Measurements from ENCODE around the gene SEPTIN7. TPM values are rescaled to one million over a fixed set of nuclear protein-coding genes. Genes with fewer than 3 reads are reported as not detected.
A peak's percentile ranks its signal among the peaks of the same experiment; 100 is the strongest.

Gene SEPTIN7
- total RNA-seq, 1 donor from 2014 or later = 339 TPM

- H3K27me3 Mint-ChIP-seq (ENCODE audit: low read depth, unreplicated experiment) = no peaks in the 10 kb centered on the region
- Histone ChIP-seq H3K4me3 (ENCODE audit: insufficient read depth, low read depth, low read length) (no peak overlapping the region), H3K4me2 (ENCODE audit: low read length) (no peak overlapping the region), H3K4me1 (ENCODE audit: insufficient read depth, low read length) (peaks cover 8% of the 10 kb centered on the region), H3K9ac (ENCODE audit: low read length) (no peak overlapping the region), H3K27ac (ENCODE audit: low read depth, low read length) (no peak overlapping the region), H2AFZ (ENCODE audit: low read depth, low read length) (no peak overlapping the region), H3K79me2 (ENCODE audit: insufficient read depth, low read length) (peaks cover 10% of the 10 kb centered on the region), H3K36me3 (ENCODE audit: insufficient read depth, low read length) (no peaks in the 10 kb centered on the region), H3K9me3 (ENCODE audit: insufficient read depth, low read depth, low read length) (no peaks in the 10 kb centered on the region), H3K27me3 (ENCODE audit: insufficient read depth, low read length) (no peaks in the 10 kb centered on the region), H4K20me1 (ENCODE audit: insufficient read depth, low read length) (peaks cover 7% of the 10 kb centered on the region)
- DNase-seq (ENCODE audit: low read depth) (no peak), FAIRE-seq (no peak)
- TF ChIP-seq EZH2 (IDR thresholded peaks at IDR 0.05; ENCODE audit: insufficient read depth, low read length) (no peak), CTCF (IDR thresholded peaks at IDR 0.05; ENCODE audit: insufficient read depth, low read depth, low read length) (no peak)
- H3K4me3 Mint-ChIP-seq (ENCODE audit: unreplicated experiment) = no peak overlapping the region
- H3K27ac Mint-ChIP-seq (ENCODE audit: unreplicated experiment) = peak overlapping the region; percentile 8
- H3K4me1 Mint-ChIP-seq (ENCODE audit: low read depth, unreplicated experiment) = peaks cover 6% of the 10 kb centered on the region
- no peaks in the 10 kb centered on the region for H3K36me3 Mint-ChIP-seq (ENCODE audit: low read depth, unreplicated experiment)
- no peaks in the 10 kb centered on the region for H3K9me3 Mint-ChIP-seq (ENCODE audit: unreplicated experiment)
Observed at GRCh38 chr7:35797311-35797710, 3.5 kb upstream of the SEPTIN7 start.

DNA sequence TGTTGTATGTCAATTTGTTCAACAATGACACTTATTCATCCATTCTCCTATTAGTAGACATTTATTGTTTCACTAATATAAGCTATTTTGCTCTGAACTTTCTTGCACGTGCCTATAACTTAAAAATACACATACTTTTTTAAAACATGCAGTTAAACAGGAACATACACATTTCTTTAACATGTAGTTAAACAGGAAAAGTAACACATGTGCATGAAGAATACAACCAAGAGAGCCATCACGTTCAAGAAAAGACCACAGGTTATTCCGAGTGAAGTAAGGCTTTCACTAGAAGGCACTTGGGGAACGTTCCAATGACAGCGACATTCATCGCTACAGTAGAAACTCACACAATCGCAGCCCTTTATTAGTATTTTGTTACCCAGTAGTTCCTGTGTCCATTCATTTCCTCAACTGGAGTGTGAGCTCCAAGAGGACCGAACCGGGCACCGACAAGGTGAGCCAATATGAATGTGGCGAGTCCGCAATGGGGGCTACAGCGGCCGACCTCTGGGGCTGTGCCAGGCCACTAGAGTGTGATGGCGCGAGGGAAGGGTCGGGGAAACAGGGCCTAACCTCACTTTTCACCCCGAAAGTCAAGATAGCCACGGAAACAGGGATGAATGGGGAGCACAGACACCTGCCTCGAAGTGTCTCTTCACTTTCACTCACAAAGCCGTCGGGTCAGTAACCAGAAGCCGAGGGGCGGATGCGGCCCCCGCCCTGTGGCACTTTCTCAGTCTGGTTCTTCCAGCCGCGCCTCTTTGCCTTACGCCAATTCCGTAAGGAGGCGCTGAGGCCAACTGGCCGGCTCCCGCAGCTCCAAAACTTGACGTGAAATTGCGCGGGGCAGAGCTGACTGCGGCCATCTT, 775 bp upstream of the SEPTIN7 start:
- Mint-ChIP-seq H3K27me3 (ENCODE audit: low read depth, unreplicated experiment) (no peaks in the 10 kb centered on the region), H3K27ac (ENCODE audit: unreplicated experiment) (peak overlapping the region; percentile 98), H3K4me1 (ENCODE audit: low read depth, unreplicated experiment) (peaks cover 14% of the 10 kb centered on the region), H3K36me3 (ENCODE audit: low read depth, unreplicated experiment) (no peaks in the 10 kb centered on the region), H3K4me3 (ENCODE audit: unreplicated experiment) (peak overlapping the region; percentile 94), H3K9me3 (ENCODE audit: unreplicated experiment) (no peaks in the 10 kb centered on the region)
- peak; percentile 78 for DNase-seq (ENCODE audit: low read depth)
- Histone ChIP-seq H3K9ac (ENCODE audit: low read length) (peak overlapping the region; percentile 93), H3K4me3 (ENCODE audit: insufficient read depth, low read depth, low read length) (peak overlapping the region; percentile 90), H3K27ac (ENCODE audit: low read depth, low read length) (peak overlapping the region; percentile 99), H4K20me1 (ENCODE audit: insufficient read depth, low read length) (peaks cover 34% of the 10 kb centered on the region), H3K27me3 (ENCODE audit: insufficient read depth, low read length) (no peaks in the 10 kb centered on the region), H3K79me2 (ENCODE audit: insufficient read depth, low read length) (peaks cover 37% of the 10 kb centered on the region), H3K4me1 (ENCODE audit: insufficient read depth, low read length) (peaks cover 18% of the 10 kb centered on the region), H2AFZ (ENCODE audit: low read depth, low read length) (peak overlapping the region; percentile 98), H3K4me2 (ENCODE audit: low read length) (peak overlapping the region; percentile 92), H3K36me3 (ENCODE audit: insufficient read depth, low read length) (no peaks in the 10 kb centered on the region), H3K9me3 (ENCODE audit: insufficient read depth, low read depth, low read length) (no peaks in the 10 kb centered on the region)
- no peak for FAIRE-seq
- TF ChIP-seq EZH2 (IDR thresholded peaks at IDR 0.05; ENCODE audit: insufficient read depth, low read length) (no peak), CTCF (IDR thresholded peaks at IDR 0.05; ENCODE audit: insufficient read depth, low read depth, low read length) (no peak)

Measured in astrocyte (in vitro differentiated cells and primary cell).